ENCODE data around the gene CLASRP.
"Not testable (repeated sequence)": the region's sequence is repeated elsewhere in the genome, so short reads cannot be mapped to it uniquely, and the experiment has no call there.

The CLASRP gene

GRCh38 chr19:44993526-44993925 lies 45.3 kb upstream of the CLASRP start:
- Histone ChIP-seq H3K4me3 (ENCODE audit: low read depth in 1 of 2, low read length in 1 of 2) (no peak overlapping the region), H3K36me3 (peaks cover 55% of the 10 kb centered on the region), H3K4me1 (ENCODE audit: control insufficient read depth in 1 of 2, insufficient read depth in 1 of 2, low read depth in 1 of 2, low read length in 1 of 2) (no peaks in the 10 kb centered on the region), H3K27ac (no peak overlapping the region), H3K9me3 (no peaks in the 10 kb centered on the region), H3K27me3 (no peaks in the 10 kb centered on the region)
- no peak for TF ChIP-seq CTCF (IDR thresholded peaks at IDR 0.05)

DNA sequence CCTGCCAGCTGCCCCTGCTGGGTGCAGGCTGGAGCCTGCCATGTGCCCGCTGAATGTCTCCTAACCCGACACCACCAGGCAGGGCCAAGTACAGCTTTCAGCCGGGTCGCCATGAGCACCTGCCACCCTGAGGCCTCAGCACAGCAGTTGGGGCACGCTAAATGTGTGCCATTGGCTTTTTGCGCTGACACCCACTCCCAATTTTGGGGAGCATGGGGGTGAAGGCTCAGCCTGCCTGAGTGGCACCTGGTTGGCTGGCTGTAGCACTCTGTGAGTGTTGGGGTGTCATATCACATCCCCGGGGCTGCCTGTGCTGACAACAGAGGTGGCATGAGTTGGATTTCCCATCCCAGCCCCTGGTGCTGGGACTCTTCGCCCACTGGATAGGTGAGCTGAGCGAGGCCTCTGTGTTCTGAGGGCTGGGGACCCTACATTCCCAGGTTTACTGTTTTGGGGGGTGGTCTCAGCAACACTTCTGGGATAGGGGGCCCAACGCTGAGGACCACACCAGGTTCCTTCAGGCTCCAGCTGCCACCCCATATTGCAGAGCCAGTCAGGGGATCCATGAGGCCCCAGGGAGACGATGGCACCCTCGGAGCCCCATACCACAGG lies 44.8 kb upstream of the CLASRP start:
- TF ChIP-seq CTCF (IDR thresholded peaks at IDR 0.05): no peak
- H3K4me3 ChIP-seq (ENCODE audit: low read depth in 1 of 2, low read length in 1 of 2): no peak overlapping the region
- H3K27ac ChIP-seq: no peak overlapping the region
- peaks cover 50% of the 10 kb centered on the region for H3K36me3 ChIP-seq
- no peaks in the 10 kb centered on the region for H3K27me3 ChIP-seq
- H3K9me3 ChIP-seq: no peaks in the 10 kb centered on the region
- no peaks in the 10 kb centered on the region for H3K4me1 ChIP-seq (ENCODE audit: control insufficient read depth in 1 of 2, insufficient read depth in 1 of 2, low read depth in 1 of 2, low read length in 1 of 2)

- Histone ChIP-seq H3K4me1 (ENCODE audit: control insufficient read depth in 1 of 2, insufficient read depth in 1 of 2, low read depth in 1 of 2, low read length in 1 of 2) (peaks cover 10 to 13% of the 10 kb centered on the region in 2 experiments), H3K27ac (no peak overlapping the region), H3K36me3 (peaks cover 10% of the 10 kb centered on the region), H3K27me3 (no peaks in the 10 kb centered on the region), H3K4me3 (ENCODE audit: low read depth in 1 of 2, low read length in 1 of 2) (no peak overlapping the region), H3K9me3 (no peaks in the 10 kb centered on the region)
- no peak for TF ChIP-seq CTCF (IDR thresholded peaks at IDR 0.05)
Observed at GRCh38 chr19:44998025-44998424, 40.8 kb upstream of the CLASRP start.

GRCh38 chr19:44999131-44999925 lies 39.5 kb upstream of the CLASRP start:
- H3K27ac ChIP-seq, H3K36me3 ChIP-seq, H3K27me3 ChIP-seq: not testable (repeated sequence)

GRCh38 chr19:45000665-45001064 lies 38.2 kb upstream of the CLASRP start:
- not testable (repeated sequence) for H3K27me3 ChIP-seq, H3K9me3 ChIP-seq, H3K36me3 ChIP-seq
- peak overlapping the region; percentile 46 to 56 for H3K4me3 ChIP-seq (ENCODE audit: low read depth in 1 of 2, low read length in 1 of 2)
- peak overlapping the region; percentile 100 for H3K27ac ChIP-seq
- peaks cover 10 to 13% of the 10 kb centered on the region in 2 experiments for H3K4me1 ChIP-seq (ENCODE audit: control insufficient read depth in 1 of 2, insufficient read depth in 1 of 2, low read depth in 1 of 2, low read length in 1 of 2)

More at GRCh38 chr19:44999131-44999925, 39.5 kb upstream of the CLASRP start:
- peaks cover 10 to 13% of the 10 kb centered on the region in 2 experiments for H3K4me1 ChIP-seq (ENCODE audit: control insufficient read depth in 1 of 2, insufficient read depth in 1 of 2, low read depth in 1 of 2, low read length in 1 of 2)
- not testable (repeated sequence) for H3K4me3 ChIP-seq (ENCODE audit: low read depth in 1 of 2, low read length in 1 of 2); H3K9me3 ChIP-seq

DNA sequence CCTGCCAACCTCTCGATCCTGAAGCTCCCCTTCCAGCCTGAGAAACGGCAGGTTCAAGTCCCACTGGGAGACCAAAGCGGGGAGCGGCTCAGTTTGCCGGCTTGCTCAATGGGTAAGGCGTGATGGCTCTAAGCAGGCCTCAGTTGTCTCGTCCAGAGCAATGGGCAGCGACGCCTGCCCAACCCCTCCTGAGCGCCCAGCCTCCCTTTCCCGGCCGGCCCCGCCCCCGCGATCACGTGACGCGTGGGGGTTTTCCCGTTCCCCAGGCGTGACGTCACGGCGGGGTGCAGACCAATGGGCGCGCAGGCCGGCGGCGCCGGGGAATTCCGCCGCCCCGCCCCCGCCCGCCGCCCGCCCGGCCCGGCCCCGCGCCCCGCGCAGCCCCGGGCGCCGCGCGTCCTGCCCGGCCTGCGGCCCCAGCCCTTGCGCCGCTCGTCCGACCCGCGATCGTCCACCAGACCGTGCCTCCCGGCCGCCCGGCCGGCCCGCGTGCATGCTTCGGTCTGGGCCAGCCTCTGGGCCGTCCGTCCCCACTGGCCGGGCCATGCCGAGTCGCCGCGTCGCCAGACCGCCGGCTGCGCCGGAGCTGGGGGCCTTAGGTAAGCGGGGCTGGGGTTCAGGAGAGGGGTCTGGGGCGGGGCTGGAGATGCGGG lies 37.6 kb upstream of the CLASRP start, which contains the start of gene RELB:
RELB (plus strand) TSS at position 378 of the 653 bp plus-strand sequence; CDS start at position 494, 116 bp downstream.
- peak within 1 kb of the TSS; percentile 100 for H3K27ac ChIP-seq
- no peaks in the 10 kb centered on the region for H3K27me3 ChIP-seq
- H3K4me3 ChIP-seq (ENCODE audit: low read depth in 1 of 2, low read length in 1 of 2): peak within 1 kb of the TSS; percentile 70 to 91
- no peak for TF ChIP-seq CTCF (IDR thresholded peaks at IDR 0.05)
- H3K36me3 ChIP-seq: peaks cover 4% of the 10 kb centered on the region
- no peaks in the 10 kb centered on the region for H3K9me3 ChIP-seq
- H3K4me1 ChIP-seq (ENCODE audit: control insufficient read depth in 1 of 2, insufficient read depth in 1 of 2, low read depth in 1 of 2, low read length in 1 of 2): peaks cover 10 to 13% of the 10 kb centered on the region in 2 experiments
